ENCODE data around the gene KLHL11.
A peak's percentile ranks its signal among the peaks of the same experiment; 100 is the strongest.

KLHL11 gene

GRCh38 chr17:41822216-41823140 lies 42.7 kb downstream of the KLHL11 start:
- Histone ChIP-seq H3K9me3 (ENCODE audit: severe bottlenecking) (no peaks in the 10 kb centered on the region), H3K27me3 (ENCODE audit: insufficient read depth, poor library complexity, severe bottlenecking) (no peaks in the 10 kb centered on the region), H3K4me1 (ENCODE audit: insufficient read depth, poor library complexity, severe bottlenecking) (no peaks in the 10 kb centered on the region), H3K36me3 (ENCODE audit: low read depth) (peaks cover 42% of the 10 kb centered on the region), H3K27ac (ENCODE audit: poor library complexity, severe bottlenecking) (no peak overlapping the region), H3K4me3 (ENCODE audit: severe bottlenecking) (no peak overlapping the region)
- 0 out of 3 replicates have a peak, but pooled peaks have one; percentile 3 for ATAC-seq (ENCODE audit: low read depth)
- TF ChIP-seq, protein P1, sequence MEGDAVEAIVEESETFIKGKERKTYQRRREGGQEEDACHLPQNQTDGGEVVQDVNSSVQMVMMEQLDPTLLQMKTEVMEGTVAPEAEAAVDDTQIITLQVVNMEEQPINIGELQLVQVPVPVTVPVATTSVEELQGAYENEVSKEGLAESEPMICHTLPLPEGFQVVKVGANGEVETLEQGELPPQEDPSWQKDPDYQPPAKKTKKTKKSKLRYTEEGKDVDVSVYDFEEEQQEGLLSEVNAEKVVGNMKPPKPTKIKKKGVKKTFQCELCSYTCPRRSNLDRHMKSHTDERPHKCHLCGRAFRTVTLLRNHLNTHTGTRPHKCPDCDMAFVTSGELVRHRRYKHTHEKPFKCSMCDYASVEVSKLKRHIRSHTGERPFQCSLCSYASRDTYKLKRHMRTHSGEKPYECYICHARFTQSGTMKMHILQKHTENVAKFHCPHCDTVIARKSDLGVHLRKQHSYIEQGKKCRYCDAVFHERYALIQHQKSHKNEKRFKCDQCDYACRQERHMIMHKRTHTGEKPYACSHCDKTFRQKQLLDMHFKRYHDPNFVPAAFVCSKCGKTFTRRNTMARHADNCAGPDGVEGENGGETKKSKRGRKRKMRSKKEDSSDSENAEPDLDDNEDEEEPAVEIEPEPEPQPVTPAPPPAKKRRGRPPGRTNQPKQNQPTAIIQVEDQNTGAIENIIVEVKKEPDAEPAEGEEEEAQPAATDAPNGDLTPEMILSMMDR (IDR thresholded peaks at IDR 0.05; ENCODE audit: poor library complexity, severe bottlenecking): no peak
- DNase-seq (ENCODE audit: low spot score): no peak

DNA sequence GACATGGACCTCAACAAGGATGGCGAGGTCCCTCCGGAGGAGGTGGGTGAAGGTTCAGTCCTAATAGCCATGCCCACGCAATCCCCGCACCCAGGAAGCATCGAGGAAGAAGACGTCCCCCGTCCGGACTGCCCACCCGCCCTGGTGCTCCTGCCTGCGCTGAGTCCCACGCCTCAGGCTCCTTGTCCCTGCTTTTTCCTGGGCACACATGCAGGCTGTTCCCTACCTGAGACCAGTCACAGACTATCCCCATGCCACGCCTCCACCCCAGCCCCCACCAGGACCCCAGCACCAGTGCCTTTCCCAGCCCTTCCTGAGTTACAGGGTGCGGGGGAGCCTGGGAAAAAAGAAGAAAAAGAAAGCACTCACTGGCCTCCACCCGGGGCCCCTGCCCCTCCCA lies 43.4 kb downstream of the KLHL11 start:
- Histone ChIP-seq H3K4me3 (ENCODE audit: severe bottlenecking) (no peak overlapping the region), H3K9me3 (ENCODE audit: severe bottlenecking) (no peaks in the 10 kb centered on the region), H3K4me1 (ENCODE audit: insufficient read depth, poor library complexity, severe bottlenecking) (no peaks in the 10 kb centered on the region), H3K27me3 (ENCODE audit: insufficient read depth, poor library complexity, severe bottlenecking) (no peaks in the 10 kb centered on the region), H3K36me3 (ENCODE audit: low read depth) (peaks cover 38% of the 10 kb centered on the region), H3K27ac (ENCODE audit: poor library complexity, severe bottlenecking) (no peak overlapping the region)
- DNase-seq (ENCODE audit: low spot score): no peak
- TF ChIP-seq, protein P1 (IDR thresholded peaks at IDR 0.05; ENCODE audit: poor library complexity, severe bottlenecking): no peak
- no peak; the same call in 2 of the 3 replicates for ATAC-seq (ENCODE audit: low read depth)

DNA sequence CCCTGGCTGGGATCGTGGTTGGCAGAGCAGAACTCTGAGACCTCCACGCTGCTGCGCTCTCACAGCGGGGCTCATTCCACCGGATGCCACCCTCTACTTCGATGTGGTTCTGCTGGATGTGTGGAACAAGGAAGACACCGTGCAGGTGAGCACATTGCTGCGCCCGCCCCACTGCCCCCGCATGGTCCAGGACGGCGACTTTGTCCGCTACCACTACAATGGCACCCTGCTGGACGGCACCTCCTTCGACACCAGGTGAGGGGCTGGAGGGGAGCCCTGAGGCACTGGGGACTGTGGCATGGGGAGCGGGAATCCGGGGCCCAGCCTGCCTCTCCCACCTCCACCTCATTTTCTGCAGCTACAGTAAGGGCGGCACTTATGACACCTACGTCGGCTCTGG lies 47.2 kb downstream of the KLHL11 start:
- Histone ChIP-seq H3K9me3 (ENCODE audit: severe bottlenecking) (no peaks in the 10 kb centered on the region), H3K27me3 (ENCODE audit: insufficient read depth, poor library complexity, severe bottlenecking) (no peaks in the 10 kb centered on the region), H3K4me3 (ENCODE audit: severe bottlenecking) (no peak overlapping the region), H3K36me3 (ENCODE audit: low read depth) (peaks cover 27% of the 10 kb centered on the region), H3K27ac (ENCODE audit: poor library complexity, severe bottlenecking) (no peak overlapping the region), H3K4me1 (ENCODE audit: insufficient read depth, poor library complexity, severe bottlenecking) (no peaks in the 10 kb centered on the region)
- no peak for DNase-seq (ENCODE audit: low spot score)
- TF ChIP-seq, protein P1 (IDR thresholded peaks at IDR 0.05; ENCODE audit: poor library complexity, severe bottlenecking): no peak
- ATAC-seq (ENCODE audit: low read depth): no peak

DNA sequence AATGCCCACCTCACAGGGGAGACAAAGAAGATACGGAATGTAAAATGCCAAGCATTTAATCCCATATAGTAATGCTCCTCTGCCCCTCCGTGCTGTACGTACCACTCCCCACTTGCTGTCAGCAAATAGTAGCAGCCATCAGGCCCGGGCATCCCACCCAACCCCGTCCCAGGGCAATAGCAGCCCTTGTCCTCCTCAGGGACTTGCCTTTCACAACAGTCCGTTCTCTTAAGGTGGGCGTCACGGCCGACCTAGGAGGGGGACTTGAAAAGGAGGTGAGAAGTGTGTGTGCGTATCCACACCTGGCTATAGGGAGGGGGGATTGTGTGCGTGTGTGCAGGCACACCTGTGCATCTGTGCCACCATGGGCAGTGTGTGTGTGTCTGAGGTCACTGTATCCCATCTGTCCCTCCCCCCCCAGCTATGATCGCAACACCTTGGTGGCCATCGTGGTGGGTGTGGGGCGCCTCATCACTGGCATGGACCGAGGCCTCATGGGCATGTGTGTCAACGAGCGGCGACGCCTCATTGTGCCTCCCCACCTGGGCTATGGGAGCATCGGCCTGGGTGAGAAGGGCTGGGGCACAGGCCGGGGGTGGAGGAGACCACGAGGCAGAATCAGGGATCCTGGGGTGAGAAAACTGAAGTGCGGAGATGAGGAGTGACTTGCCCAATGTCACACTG lies 48.4 kb downstream of the KLHL11 start:
- H3K4me1 ChIP-seq (ENCODE audit: insufficient read depth, poor library complexity, severe bottlenecking): no peaks in the 10 kb centered on the region
- DNase-seq (ENCODE audit: low spot score) (no peak), ATAC-seq (ENCODE audit: low read depth) (no peak)
- peaks cover 27% of the 10 kb centered on the region for H3K36me3 ChIP-seq (ENCODE audit: low read depth)
- no peak overlapping the region for H3K27ac ChIP-seq (ENCODE audit: poor library complexity, severe bottlenecking)
- TF ChIP-seq, protein P1 (IDR thresholded peaks at IDR 0.05; ENCODE audit: poor library complexity, severe bottlenecking): no peak
- H3K27me3 ChIP-seq (ENCODE audit: insufficient read depth, poor library complexity, severe bottlenecking): no peaks in the 10 kb centered on the region
- no peak overlapping the region for H3K4me3 ChIP-seq (ENCODE audit: severe bottlenecking)
- H3K9me3 ChIP-seq (ENCODE audit: severe bottlenecking): no peaks in the 10 kb centered on the region

Data from RWPE2 (cell line).